ENCODE data around the gene ITPKB. TPM values are rescaled to one million over a fixed set of nuclear protein-coding genes. Genes with fewer than 3 reads are reported as not detected.

The ITPKB gene
- total RNA-seq, 2 experiments from 2014 or later: 47.0 to 47.4 TPM

DNA sequence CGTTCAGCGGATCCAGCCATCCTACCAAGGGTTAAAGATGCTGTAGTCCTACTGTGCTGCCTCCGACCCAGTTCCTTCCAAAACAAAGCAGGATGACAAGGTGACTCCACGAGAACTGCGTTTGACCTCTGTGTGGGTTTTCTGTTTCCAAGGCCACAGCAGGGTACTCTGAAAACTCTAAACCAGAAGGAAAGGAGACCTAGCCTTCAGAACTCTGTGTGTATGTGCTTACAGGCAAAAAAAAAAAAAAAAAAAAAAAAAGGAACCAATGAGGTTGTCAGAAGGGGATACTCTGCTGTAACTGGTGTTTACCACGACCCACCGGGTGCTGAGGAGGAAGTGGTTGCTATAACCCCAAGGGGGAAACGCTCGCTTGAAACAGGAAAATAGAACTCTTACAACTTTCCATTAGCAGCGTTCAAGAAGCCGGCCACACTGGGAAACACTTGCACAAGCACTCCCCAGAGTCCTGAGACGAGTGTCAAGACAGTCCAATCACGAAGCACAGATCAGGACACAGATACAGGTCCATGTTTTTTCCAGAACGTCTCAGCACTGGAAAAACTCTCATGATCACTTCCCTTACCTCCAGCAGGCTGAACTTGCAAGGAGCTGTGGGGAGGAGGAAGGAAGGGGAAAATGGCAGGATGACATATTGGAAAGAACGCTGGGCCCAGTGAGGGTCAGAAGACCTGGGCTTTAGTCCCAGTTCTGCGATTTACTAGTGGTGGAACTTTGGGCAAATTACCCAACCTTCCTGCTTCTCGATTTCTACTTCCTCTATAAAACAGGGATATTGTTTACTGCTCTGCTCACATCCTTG, 64.0 kb downstream of the ITPKB start:
- H3K36me3 Mint-ChIP-seq (ENCODE audit: low read depth): peaks cover 41% of the 10 kb centered on the region
- ATAC-seq: peak; percentile 71
- H3K4me3 Mint-ChIP-seq: peak overlapping the region; percentile 65
- POLR2A ChIA-PET: interaction anchor here (0.6 to 5.5 kb wide), 6 partner anchors 12 to 62 kb away, joined by 3 to 40 read pairs (median 3); no protein-coding TSS in a partner anchor
- DNase-seq: peak; percentile 91
- no peaks in the 10 kb centered on the region for H3K9me3 Mint-ChIP-seq (ENCODE audit: insufficient read depth)
- H3K27ac Mint-ChIP-seq: peak overlapping the region; percentile 95
- CTCF ChIA-PET: interaction anchor here (1.1 to 2.4 kb wide), 5 partner anchors 12 to 267 kb away, joined by 3 to 10 read pairs (median 5); partner anchors contain the start of gene PARP1
- peaks cover 96% of the 10 kb centered on the region for H3K4me1 Mint-ChIP-seq (ENCODE audit: low read depth)
- no peaks in the 10 kb centered on the region for H3K27me3 Mint-ChIP-seq (ENCODE audit: low read depth)

DNA sequence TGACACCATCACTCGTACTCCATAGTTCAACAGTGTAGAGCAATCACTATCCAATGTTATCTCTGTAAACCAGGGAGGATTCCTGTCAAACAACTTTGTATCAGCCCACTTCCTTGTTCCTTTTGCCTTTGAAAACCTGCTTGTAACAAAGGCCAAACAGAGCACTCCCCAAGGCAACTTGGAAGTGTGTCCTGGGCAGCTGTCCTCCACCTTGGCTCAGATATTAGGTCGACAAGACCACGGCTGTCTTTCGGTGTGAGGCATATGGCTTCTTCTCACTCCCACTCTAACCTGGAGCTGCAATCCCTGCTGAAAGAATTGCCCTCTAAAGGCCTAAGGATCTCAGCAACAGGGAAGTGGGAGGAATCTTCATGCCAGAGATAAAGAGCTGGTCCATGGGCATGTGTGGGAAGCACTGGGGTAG, 66.7 kb downstream of the ITPKB start:
- Mint-ChIP-seq H3K4me1 (ENCODE audit: low read depth) (peaks cover 82% of the 10 kb centered on the region), H3K27ac (peak overlapping the region; percentile 33), H3K9me3 (ENCODE audit: insufficient read depth) (no peaks in the 10 kb centered on the region), H3K36me3 (ENCODE audit: low read depth) (peaks cover 45% of the 10 kb centered on the region), H3K27me3 (ENCODE audit: low read depth) (no peaks in the 10 kb centered on the region), H3K4me3 (no peak overlapping the region)
- CTCF ChIA-PET: interaction anchor here (0.9 to 1.3 kb wide), 3 partner anchors 19 to 66 kb away, joined by 3 read pairs; no protein-coding TSS in a partner anchor
- DNase-seq (no peak), ATAC-seq (no peak)
- POLR2A ChIA-PET: no interaction called here

DNA sequence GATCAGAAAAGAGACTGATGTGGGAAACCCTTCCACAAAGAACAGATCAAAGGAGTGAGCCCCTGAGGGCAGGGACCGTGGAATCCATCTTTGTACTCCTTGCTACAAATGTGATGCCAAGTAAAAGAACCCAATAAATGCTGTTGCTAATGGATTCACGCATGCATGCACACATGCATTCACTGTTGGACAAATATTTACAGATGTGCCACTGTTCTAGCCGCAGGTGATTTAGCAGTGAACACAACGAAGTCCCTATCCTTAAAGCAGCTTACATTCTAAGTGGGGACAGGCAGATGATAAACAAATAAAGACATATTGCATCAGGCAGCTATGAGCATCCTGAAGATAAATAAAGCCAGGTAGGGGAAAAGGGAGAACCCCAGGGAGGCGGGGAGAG, 67.8 kb downstream of the ITPKB start:
- no peak overlapping the region for H3K4me3 Mint-ChIP-seq

DNA sequence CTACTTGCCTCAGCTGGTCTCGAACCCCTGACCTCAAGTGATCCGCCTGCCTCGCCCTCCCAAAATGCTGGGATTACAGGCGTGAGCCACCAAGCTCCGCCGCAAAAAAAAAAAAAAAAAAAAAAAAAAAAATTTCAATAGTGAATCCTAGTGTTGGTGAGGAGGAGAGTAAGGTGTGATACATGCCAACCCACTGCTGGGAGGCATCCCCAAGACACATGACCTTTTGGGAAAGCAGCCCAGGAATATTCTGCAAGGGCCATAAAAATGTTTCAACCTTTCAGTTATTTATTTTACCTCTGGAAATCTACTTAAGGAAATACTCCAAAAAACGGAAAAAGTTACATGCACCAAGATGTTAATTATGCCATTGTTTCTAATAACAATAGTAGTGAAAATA, 69.0 kb downstream of the ITPKB start:
- CTCF ChIA-PET: interaction anchor here (1.1 to 2.3 kb wide), 3 partner anchors 9 to 17 kb away, joined by 3 to 6 read pairs (median 4); no protein-coding TSS in a partner anchor
- Mint-ChIP-seq H3K4me3 (no peak overlapping the region), H3K27ac (no peak overlapping the region), H3K27me3 (ENCODE audit: low read depth) (no peaks in the 10 kb centered on the region), H3K4me1 (ENCODE audit: low read depth) (peaks cover 82% of the 10 kb centered on the region), H3K9me3 (ENCODE audit: insufficient read depth) (no peaks in the 10 kb centered on the region), H3K36me3 (ENCODE audit: low read depth) (peaks cover 51% of the 10 kb centered on the region)
- no peak for ATAC-seq
- POLR2A ChIA-PET: no interaction called here
- DNase-seq: no peak

More for the DNA sequence above, 67.8 kb downstream of the ITPKB start:
- Mint-ChIP-seq H3K4me1 (ENCODE audit: low read depth) (peaks cover 82% of the 10 kb centered on the region), H3K27ac (no peak overlapping the region), H3K9me3 (ENCODE audit: insufficient read depth) (no peaks in the 10 kb centered on the region), H3K27me3 (ENCODE audit: low read depth) (no peaks in the 10 kb centered on the region), H3K36me3 (ENCODE audit: low read depth) (peaks cover 51% of the 10 kb centered on the region)
- ATAC-seq (no peak), DNase-seq (no peak)
- CTCF ChIA-PET: interaction anchor here (1.4 to 2.3 kb wide), 2 partner anchors 10 to 16 kb away, joined by 4 to 6 read pairs; no protein-coding TSS in a partner anchor
- POLR2A ChIA-PET: interaction anchor here (1.0 kb wide), 1 partner anchor 68 kb away, joined by 4 read pairs; the partner anchor contains the start of gene ITPKB

DNA sequence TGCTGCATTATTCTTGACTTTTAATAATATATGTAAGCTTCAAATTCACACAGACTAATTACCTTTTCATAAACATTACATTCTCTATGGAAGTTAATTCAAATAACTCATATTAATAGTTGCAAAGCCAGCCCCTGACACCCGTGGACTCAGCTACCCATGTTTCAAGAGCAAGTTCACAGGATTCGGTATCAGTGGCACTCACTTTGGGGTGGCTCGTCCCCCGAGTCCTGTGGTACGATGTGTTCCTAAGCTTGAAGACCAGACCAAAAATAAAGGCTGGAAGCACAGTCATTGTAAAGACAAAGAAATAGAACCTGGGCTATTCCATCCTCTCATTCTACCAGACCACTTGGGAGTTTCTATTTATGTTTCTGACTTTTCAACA, 70.9 kb downstream of the ITPKB start:
- Mint-ChIP-seq H3K36me3 (ENCODE audit: low read depth) (peaks cover 46% of the 10 kb centered on the region), H3K27ac (no peak overlapping the region), H3K4me1 (ENCODE audit: low read depth) (peaks cover 85% of the 10 kb centered on the region), H3K4me3 (no peak overlapping the region), H3K9me3 (ENCODE audit: insufficient read depth) (no peaks in the 10 kb centered on the region), H3K27me3 (ENCODE audit: low read depth) (no peaks in the 10 kb centered on the region)
- POLR2A ChIA-PET: interaction anchor here (0.9 to 1.5 kb wide), 2 partner anchors 14 to 21 kb away, joined by 4 to 5 read pairs; no protein-coding TSS in a partner anchor
- no peak for DNase-seq
- ATAC-seq: no peak
- CTCF ChIA-PET: interaction anchor here (0.8 to 1.6 kb wide), 5 partner anchors 9 to 20 kb away, joined by 3 to 10 read pairs (median 4); no protein-coding TSS in a partner anchor

DNA sequence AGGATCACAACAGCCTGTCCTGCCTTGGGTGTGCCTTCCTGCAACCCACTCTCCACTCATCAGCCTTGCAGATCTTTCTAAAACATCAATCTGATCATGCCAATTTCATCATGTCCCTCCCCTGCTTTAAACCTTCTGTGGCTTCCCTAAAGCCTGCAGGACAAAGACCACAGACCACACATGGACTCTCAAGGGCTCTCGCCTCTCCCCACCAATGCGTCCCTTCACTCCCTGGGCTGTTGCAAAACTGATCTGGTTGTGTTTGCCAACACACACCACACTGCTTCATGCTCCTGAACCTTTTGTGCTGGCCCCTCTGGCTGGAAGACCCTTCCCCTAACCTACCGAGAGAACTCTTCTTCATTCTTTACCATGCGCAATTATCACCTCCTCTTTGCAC, 72.4 kb downstream of the ITPKB start:
- Mint-ChIP-seq H3K27me3 (ENCODE audit: low read depth) (no peaks in the 10 kb centered on the region), H3K4me1 (ENCODE audit: low read depth) (peaks cover 85% of the 10 kb centered on the region), H3K36me3 (ENCODE audit: low read depth) (peaks cover 34% of the 10 kb centered on the region), H3K9me3 (ENCODE audit: insufficient read depth) (no peaks in the 10 kb centered on the region), H3K27ac (peak overlapping the region; percentile 18), H3K4me3 (no peak overlapping the region)
- no peak for DNase-seq
- no peak for ATAC-seq
- CTCF ChIA-PET: interaction anchor here (1.5 kb wide), 1 partner anchor 21 kb away, joined by 10 read pairs; no protein-coding TSS in a partner anchor
- POLR2A ChIA-PET: interaction anchor here (0.9 to 1.2 kb wide), 2 partner anchors 9 to 10 kb away, joined by 3 read pairs; no protein-coding TSS in a partner anchor

DNA sequence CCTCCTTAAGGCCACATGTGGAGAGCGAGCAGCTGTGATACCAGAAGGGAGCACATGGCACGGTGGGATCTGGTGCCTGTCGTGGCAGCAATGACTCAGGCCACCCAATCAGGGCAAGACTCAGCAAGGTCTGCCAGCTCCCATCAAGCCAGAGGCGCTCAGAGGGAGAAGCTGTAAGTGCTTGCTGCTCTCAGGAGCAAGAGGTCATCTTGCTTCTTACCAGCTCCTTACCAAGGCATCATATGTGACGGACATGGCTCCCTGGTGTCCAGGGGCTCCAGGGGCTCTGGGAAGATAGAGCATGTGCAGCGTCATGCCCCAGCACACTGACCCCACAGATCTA, 72.9 kb downstream of the ITPKB start:
- Mint-ChIP-seq H3K4me1 (ENCODE audit: low read depth) (peaks cover 85% of the 10 kb centered on the region), H3K4me3 (no peak overlapping the region), H3K27ac (no peak overlapping the region), H3K36me3 (ENCODE audit: low read depth) (peaks cover 34% of the 10 kb centered on the region), H3K27me3 (ENCODE audit: low read depth) (no peaks in the 10 kb centered on the region), H3K9me3 (ENCODE audit: insufficient read depth) (no peaks in the 10 kb centered on the region)
- ATAC-seq (no peak), DNase-seq (no peak)
- CTCF ChIA-PET: interaction anchor here (0.8 to 1.0 kb wide), 2 partner anchors 12 to 21 kb away, joined by 3 read pairs; no protein-coding TSS in a partner anchor
- POLR2A ChIA-PET: interaction anchor here (0.9 to 1.2 kb wide), 2 partner anchors 8 to 11 kb away, joined by 3 read pairs; no protein-coding TSS in a partner anchor

DNA sequence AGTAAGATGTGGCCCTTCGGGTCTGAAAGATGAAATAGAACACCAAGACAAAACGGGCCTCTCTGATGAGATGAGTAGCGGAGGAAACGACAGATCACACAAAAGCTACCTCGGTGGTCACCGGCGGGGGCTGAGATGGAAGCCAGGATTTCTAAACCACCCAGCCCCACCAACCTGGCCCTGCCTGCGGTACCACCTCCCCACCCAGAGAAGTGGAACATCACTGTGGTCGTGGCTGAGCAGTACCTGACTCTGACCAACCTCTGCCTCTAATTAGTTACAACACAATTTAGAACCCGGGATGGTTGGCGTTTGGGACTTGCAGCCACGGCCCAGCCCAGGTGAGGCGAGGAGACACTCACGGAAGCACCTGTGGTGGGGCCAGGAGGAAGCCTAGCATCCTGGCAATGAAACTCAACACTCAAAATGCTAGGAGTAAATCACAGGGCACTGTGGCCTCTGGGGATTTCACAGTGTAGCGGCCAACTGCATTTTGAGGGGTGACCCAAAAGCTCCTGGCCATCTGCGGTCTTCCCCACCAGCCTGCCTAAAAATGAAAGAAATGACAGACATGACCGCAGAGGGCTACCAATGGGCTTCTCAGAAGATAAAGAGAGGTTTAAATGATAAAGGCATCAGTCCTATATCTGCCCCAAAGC, 73.4 kb downstream of the ITPKB start:
- no peak for ATAC-seq
- ChIA-PET CTCF (interaction anchor here (0.8 to 1.0 kb wide), 2 partner anchors 11 to 22 kb away, joined by 3 read pairs; no protein-coding TSS in a partner anchor), POLR2A (interaction anchor here (0.9 to 1.2 kb wide), 2 partner anchors 8 to 11 kb away, joined by 3 read pairs; no protein-coding TSS in a partner anchor)
- Mint-ChIP-seq H3K4me3 (no peak overlapping the region), H3K36me3 (ENCODE audit: low read depth) (peaks cover 32% of the 10 kb centered on the region), H3K27me3 (ENCODE audit: low read depth) (no peaks in the 10 kb centered on the region), H3K27ac (peak overlapping the region; percentile 36), H3K4me1 (ENCODE audit: low read depth) (peaks cover 85% of the 10 kb centered on the region), H3K9me3 (ENCODE audit: insufficient read depth) (no peaks in the 10 kb centered on the region)
- no peak for DNase-seq

DNA sequence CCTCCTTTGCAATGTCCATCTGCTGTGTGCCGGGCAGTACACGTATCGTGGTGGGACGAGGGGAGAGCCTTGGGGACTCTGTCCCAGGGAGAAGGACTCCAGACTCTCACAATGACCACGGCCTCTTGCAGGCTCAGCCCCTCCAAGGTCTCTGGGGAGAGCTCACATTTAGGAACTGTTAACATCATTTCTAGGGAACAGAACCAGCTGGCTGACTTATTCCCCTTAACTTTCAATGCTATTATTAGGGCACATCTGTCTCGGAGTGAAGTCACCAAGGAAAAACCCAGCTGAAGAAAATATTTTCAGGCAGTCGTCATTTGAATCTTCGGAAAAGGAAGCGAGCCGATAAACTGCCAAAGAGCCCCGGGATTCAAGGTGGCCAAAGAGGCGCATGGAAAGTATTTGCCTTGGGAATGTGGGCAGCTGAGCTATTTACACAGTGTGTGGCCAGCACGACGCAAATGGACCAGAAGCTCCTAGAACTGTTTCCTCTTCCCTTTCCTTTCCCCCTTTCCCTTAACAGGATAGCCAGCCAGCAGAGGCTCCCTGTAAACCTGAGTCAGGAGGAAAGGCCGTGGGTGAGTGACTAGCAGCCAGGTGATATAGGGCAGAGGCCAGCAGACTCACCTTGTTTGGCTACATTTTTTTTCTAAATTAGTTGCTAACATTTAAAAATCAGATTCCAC, 74.5 kb downstream of the ITPKB start:
- Mint-ChIP-seq H3K4me1 (ENCODE audit: low read depth) (peaks cover 91% of the 10 kb centered on the region), H3K9me3 (ENCODE audit: insufficient read depth) (no peaks in the 10 kb centered on the region), H3K4me3 (peak overlapping the region; percentile 54), H3K27me3 (ENCODE audit: low read depth) (no peaks in the 10 kb centered on the region), H3K36me3 (ENCODE audit: low read depth) (peaks cover 39% of the 10 kb centered on the region), H3K27ac (peak overlapping the region; percentile 92)
- ChIA-PET POLR2A (interaction anchor here (0.6 to 3.6 kb wide), 3 partner anchors 10 to 116 kb away, joined by 3 to 17 read pairs (median 3); no protein-coding TSS in a partner anchor), CTCF (interaction anchor here (1.2 to 3.0 kb wide), 4 partner anchors 12 to 38 kb away, joined by 4 to 19 read pairs (median 8); no protein-coding TSS in a partner anchor)
- ATAC-seq (no peak), DNase-seq (no peak)

DNA sequence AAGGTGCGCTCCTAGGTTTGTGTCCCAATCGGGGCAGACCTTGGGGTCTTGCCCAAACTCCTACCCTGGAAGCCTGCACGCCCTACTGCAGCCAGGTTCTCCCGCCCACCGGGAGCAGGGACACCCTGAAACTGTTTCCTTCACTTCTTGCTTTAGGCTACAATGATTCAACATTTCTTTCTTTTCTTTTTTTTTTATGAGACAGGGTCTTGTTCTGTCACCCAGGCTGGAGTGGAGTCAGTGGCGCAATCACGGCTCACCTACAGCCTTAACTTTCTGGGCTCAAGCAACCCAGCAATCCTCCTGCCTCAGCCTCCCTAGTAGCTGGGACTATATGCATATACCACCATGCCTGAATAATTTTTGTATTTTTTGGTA, 75.8 kb downstream of the ITPKB start:
- H3K9me3 Mint-ChIP-seq (ENCODE audit: insufficient read depth): no peaks in the 10 kb centered on the region
- no peak for ATAC-seq

More for the DNA sequence above, 75.8 kb downstream of the ITPKB start:
- CTCF ChIA-PET: interaction anchor here (1.0 to 3.0 kb wide), 9 partner anchors 11 to 49 kb away, joined by 3 to 19 read pairs (median 7); no protein-coding TSS in a partner anchor
- Mint-ChIP-seq H3K4me3 (peak overlapping the region; percentile 54), H3K36me3 (ENCODE audit: low read depth) (peaks cover 34% of the 10 kb centered on the region), H3K27ac (peak overlapping the region; percentile 92), H3K27me3 (ENCODE audit: low read depth) (no peaks in the 10 kb centered on the region), H3K4me1 (ENCODE audit: low read depth) (peaks cover 94% of the 10 kb centered on the region)
- POLR2A ChIA-PET: interaction anchor here (1.4 to 3.6 kb wide), 3 partner anchors 9 to 71 kb away, joined by 4 to 17 read pairs (median 7); no protein-coding TSS in a partner anchor
- DNase-seq: no peak
